Activated CD4-positive, alpha-beta T cell treated with anti-CD3 and anti-CD28 coated beads, Interleukin-2, amount 10 ng/mL, durations not matched to agents 7 days and 5 days (primary cell): Measurements from ENCODE around the gene PITRM1. TPM values are rescaled to one million over a fixed set of nuclear protein-coding genes. Genes with fewer than 3 reads are reported as not detected.

ENCODE experiments used
- CTCF ChIA-PET: fragments of 350-600 bp; sonication (Branson Sonifier 250); formaldehyde crosslinking; loops from one replicate; lab custom pipeline; 2021; ENCODE audit warnings: antibody characterized with exemption; lab: Charles Lee
- POLR2A ChIA-PET: fragments of 350-600 bp; sonication (Branson Sonifier 250); formaldehyde crosslinking; loops from one replicate; lab custom pipeline; 2021; ENCODE audit warnings: antibody characterized with exemption; lab: Charles Lee
- DNase-seq: peaks from one replicate; pipeline ENCODE4 v3.0.0-alpha.2; 2020
- H3K27ac Mint-ChIP-seq: one replicate; pipeline ENCODE4 v1.8.0; 2021; ENCODE audit warnings: mild to moderate bottlenecking, moderate library complexity, mixed read lengths
- H3K27me3 Mint-ChIP-seq: one replicate; pipeline ENCODE4 v1.8.0; 2021; ENCODE audit warnings: mixed read lengths
- H3K36me3 Mint-ChIP-seq: one replicate; pipeline ENCODE4 v1.8.0; 2021; ENCODE audit warnings: low read depth, mixed read lengths
- H3K4me1 Mint-ChIP-seq: one replicate; pipeline ENCODE4 v1.8.0; 2021; ENCODE audit warnings: mixed read lengths
- H3K4me3 Mint-ChIP-seq: one replicate; pipeline ENCODE4 v1.8.0; 2021; ENCODE audit warnings: mild to moderate bottlenecking, moderate library complexity, mixed read lengths
- H3K9me3 Mint-ChIP-seq: one replicate; pipeline ENCODE4 v1.8.0; 2021; ENCODE audit warnings: mixed read lengths
- total RNA-seq, 2 experiments: library from RNA; stranded (reverse); gene quantifications; one replicate each; pipeline ENCODE4 v1.2.3, GENCODE V29; 2021

The PITRM1 gene
- total RNA-seq, 2 experiments from 2014 or later = 57.4 to 58.0 TPM

GRCh38 chr10:3117486-3117885 is 55.1 kb downstream of the PITRM1 start:
- no peak overlapping the region for H3K27ac Mint-ChIP-seq
- H3K27me3 Mint-ChIP-seq = no peaks in the 10 kb centered on the region
- no peaks in the 10 kb centered on the region for H3K4me1 Mint-ChIP-seq
- CTCF ChIA-PET = interaction anchor here (0.9 kb wide), 1 partner anchor 10 kb away, joined by 3 read pairs; no protein-coding TSS in a partner anchor
- POLR2A ChIA-PET = no interaction called here
- no peak for DNase-seq
- H3K36me3 Mint-ChIP-seq = peaks cover 70% of the 10 kb centered on the region
- H3K9me3 Mint-ChIP-seq = no peaks in the 10 kb centered on the region
- no peak overlapping the region for H3K4me3 Mint-ChIP-seq

- Mint-ChIP-seq H3K27me3 (no peaks in the 10 kb centered on the region), H3K4me1 (no peaks in the 10 kb centered on the region), H3K4me3 (no peak overlapping the region), H3K36me3 (peaks cover 63% of the 10 kb centered on the region), H3K27ac (no peak overlapping the region), H3K9me3 (no peaks in the 10 kb centered on the region)
- no peak for DNase-seq
- CTCF ChIA-PET = interaction anchor here (0.9 kb wide), 1 partner anchor 11 kb away, joined by 3 read pairs; no protein-coding TSS in a partner anchor
- POLR2A ChIA-PET = no interaction called here
These were observed 56.0 kb downstream of the PITRM1 start for GRCh38 chr10:3116508-3117100.

GRCh38 chr10:3115685-3116084 is 56.9 kb downstream of the PITRM1 start:
- peaks cover 64% of the 10 kb centered on the region for H3K36me3 Mint-ChIP-seq
- H3K4me1 Mint-ChIP-seq = no peaks in the 10 kb centered on the region
- H3K4me3 Mint-ChIP-seq = no peak overlapping the region
- no peaks in the 10 kb centered on the region for H3K9me3 Mint-ChIP-seq
- no peak for DNase-seq
- POLR2A ChIA-PET = interaction anchor here (0.6 kb wide), 1 partner anchor 13 kb away, joined by 3 read pairs; no protein-coding TSS in a partner anchor
- H3K27ac Mint-ChIP-seq = no peak overlapping the region
- CTCF ChIA-PET = no interaction called here
- no peaks in the 10 kb centered on the region for H3K27me3 Mint-ChIP-seq

- ChIA-PET CTCF (no interaction called here), POLR2A (no interaction called here)
- no peak for DNase-seq
- no peaks in the 10 kb centered on the region for H3K9me3 Mint-ChIP-seq
- no peaks in the 10 kb centered on the region for H3K27me3 Mint-ChIP-seq
- H3K27ac Mint-ChIP-seq = no peak overlapping the region
- H3K36me3 Mint-ChIP-seq = peaks cover 68% of the 10 kb centered on the region
- H3K4me1 Mint-ChIP-seq = no peaks in the 10 kb centered on the region
- H3K4me3 Mint-ChIP-seq = no peak overlapping the region
These were observed 59.2 kb downstream of the PITRM1 start for GRCh38 chr10:3113343-3113720.

- H3K36me3 Mint-ChIP-seq = peaks cover 66% of the 10 kb centered on the region
- no peak for DNase-seq
- H3K9me3 Mint-ChIP-seq = no peaks in the 10 kb centered on the region
- CTCF ChIA-PET = no interaction called here
- H3K4me3 Mint-ChIP-seq = no peak overlapping the region
- H3K4me1 Mint-ChIP-seq = no peaks in the 10 kb centered on the region
- H3K27ac Mint-ChIP-seq = no peak overlapping the region
- H3K27me3 Mint-ChIP-seq = no peaks in the 10 kb centered on the region
- POLR2A ChIA-PET = no interaction called here
These were observed 60.9 kb downstream of the PITRM1 start for GRCh38 chr10:3111621-3112163.

- Mint-ChIP-seq H3K4me3 (no peak overlapping the region), H3K9me3 (no peaks in the 10 kb centered on the region), H3K27me3 (no peaks in the 10 kb centered on the region), H3K27ac (no peak overlapping the region), H3K4me1 (no peaks in the 10 kb centered on the region), H3K36me3 (peaks cover 59% of the 10 kb centered on the region)
- POLR2A ChIA-PET = no interaction called here
- DNase-seq = no peak
- CTCF ChIA-PET = no interaction called here
These were observed 61.6 kb downstream of the PITRM1 start for GRCh38 chr10:3110782-3111620.

- Mint-ChIP-seq H3K27ac (no peak overlapping the region), H3K36me3 (peaks cover 56% of the 10 kb centered on the region), H3K4me3 (no peak overlapping the region), H3K9me3 (no peaks in the 10 kb centered on the region), H3K4me1 (no peaks in the 10 kb centered on the region), H3K27me3 (no peaks in the 10 kb centered on the region)
- DNase-seq = no peak
- ChIA-PET POLR2A (no interaction called here), CTCF (interaction anchor here (1.5 kb wide), 1 partner anchor 8 kb away, joined by 3 read pairs; no protein-coding TSS in a partner anchor)
These were observed 62.9 kb downstream of the PITRM1 start for GRCh38 chr10:3109633-3110032.

GRCh38 chr10:3109196-3109595 is 63.4 kb downstream of the PITRM1 start:
- H3K36me3 Mint-ChIP-seq = peaks cover 58% of the 10 kb centered on the region

GRCh38 chr10:3108575-3109105 is 63.9 kb downstream of the PITRM1 start:
- H3K9me3 Mint-ChIP-seq = no peaks in the 10 kb centered on the region
- CTCF ChIA-PET = no interaction called here
- peaks cover 59% of the 10 kb centered on the region for H3K36me3 Mint-ChIP-seq
- H3K4me1 Mint-ChIP-seq = no peaks in the 10 kb centered on the region
- H3K4me3 Mint-ChIP-seq = no peak overlapping the region
- POLR2A ChIA-PET = no interaction called here
- no peak for DNase-seq
- no peaks in the 10 kb centered on the region for H3K27me3 Mint-ChIP-seq
- no peak overlapping the region for H3K27ac Mint-ChIP-seq

More at GRCh38 chr10:3109196-3109595, 63.4 kb downstream of the PITRM1 start:
- POLR2A ChIA-PET = no interaction called here
- Mint-ChIP-seq H3K9me3 (no peaks in the 10 kb centered on the region), H3K4me3 (no peak overlapping the region), H3K27ac (no peak overlapping the region), H3K27me3 (no peaks in the 10 kb centered on the region), H3K4me1 (no peaks in the 10 kb centered on the region)
- CTCF ChIA-PET = interaction anchor here (1.5 kb wide), 1 partner anchor 7 kb away, joined by 3 read pairs; no protein-coding TSS in a partner anchor
- DNase-seq = no peak

- CTCF ChIA-PET = no interaction called here
- H3K27ac Mint-ChIP-seq = no peak overlapping the region
- no peak for DNase-seq
- H3K9me3 Mint-ChIP-seq = no peaks in the 10 kb centered on the region
- H3K27me3 Mint-ChIP-seq = no peaks in the 10 kb centered on the region
- POLR2A ChIA-PET = no interaction called here
- no peak overlapping the region for H3K4me3 Mint-ChIP-seq
- no peaks in the 10 kb centered on the region for H3K4me1 Mint-ChIP-seq
- H3K36me3 Mint-ChIP-seq = peaks cover 58% of the 10 kb centered on the region
These were observed 64.5 kb downstream of the PITRM1 start for GRCh38 chr10:3108033-3108432.

- ChIA-PET POLR2A (no interaction called here), CTCF (interaction anchor here (0.8 kb wide), 1 partner anchor 77 kb away, joined by 3 read pairs; no protein-coding TSS in a partner anchor)
- H3K9me3 Mint-ChIP-seq = no peaks in the 10 kb centered on the region
- no peak overlapping the region for H3K27ac Mint-ChIP-seq
- H3K36me3 Mint-ChIP-seq = peaks cover 56% of the 10 kb centered on the region
- H3K4me3 Mint-ChIP-seq = no peak overlapping the region
- no peak for DNase-seq
- H3K27me3 Mint-ChIP-seq = no peaks in the 10 kb centered on the region
- H3K4me1 Mint-ChIP-seq = no peaks in the 10 kb centered on the region
These were observed 65.1 kb downstream of the PITRM1 start for GRCh38 chr10:3107426-3107961.

- POLR2A ChIA-PET = no interaction called here
- H3K9me3 Mint-ChIP-seq = no peaks in the 10 kb centered on the region
- H3K36me3 Mint-ChIP-seq = peaks cover 58% of the 10 kb centered on the region
- no peaks in the 10 kb centered on the region for H3K27me3 Mint-ChIP-seq
- H3K27ac Mint-ChIP-seq = no peak overlapping the region
- no peak overlapping the region for H3K4me3 Mint-ChIP-seq
- CTCF ChIA-PET = interaction anchor here (0.8 kb wide), 1 partner anchor 78 kb away, joined by 3 read pairs; no protein-coding TSS in a partner anchor
- no peaks in the 10 kb centered on the region for H3K4me1 Mint-ChIP-seq
- no peak for DNase-seq
These were observed 65.6 kb downstream of the PITRM1 start for GRCh38 chr10:3106928-3107425.
